Measurements from ENCODE around the gene CFAP57. TPM values are rescaled to one million over a fixed set of nuclear protein-coding genes. Genes with fewer than 3 reads are reported as not detected.
A peak's percentile ranks its signal among the peaks of the same experiment; 100 is the strongest.

Gene CFAP57
- total RNA-seq, 4 donors from 2014 or later, result not detected

GRCh38 chr1:43225168-43225567 is 53.0 kb downstream of the CFAP57 start:
- no peak overlapping the region for H3K4me3 ChIP-seq
- DNase-seq, result no peak
- no peak overlapping the region for H3K27ac ChIP-seq
- in situ Hi-C loops (cut with MboI; ENCODE audit: low pct_ligation_motif_present in 1 of 4, low pct_unique_long_range_greater_than_20kb in 1 of 4, low sequenced_read_pairs in 3 of 4) (loop anchor here in 3 of 4 donors (5.0 to 10.0 kb wide), 3 partner anchors 187 to 192 kb away; no protein-coding TSS in a partner anchor), intact Hi-C loops (cut with DNase I; ENCODE audit: low total_unique reads) (no loop called here)
- no peaks in the 10 kb centered on the region for H3K9me3 ChIP-seq
- H3K36me3 ChIP-seq, result no peaks in the 10 kb centered on the region
- no peaks in the 10 kb centered on the region for H3K27me3 ChIP-seq
- peaks cover 0 to 6% (median 0%) of the 10 kb centered on the region in 4 donors for H3K4me1 ChIP-seq
- 48% methylated on average over 3 of the region's 3 CpGs; no CpG with 5 or more reads in 1 of the 2 donors for WGBS, 2 donors (ENCODE audit: low coverage in 1 of 2)
- TF ChIP-seq CTCF (IDR thresholded peaks at IDR 0.05) (no peak), POLR2A (IDR thresholded peaks at IDR 0.05) (no peak), POLR2AphosphoS5 (IDR thresholded peaks at IDR 0.05) (no peak), EP300 (IDR thresholded peaks at IDR 0.05; ENCODE audit: low read depth) (no peak)

- no peak overlapping the region for H3K4me3 ChIP-seq
- WGBS, 2 donors (ENCODE audit: low coverage in 1 of 2), result 14 to 46% methylated on average over 3 to 10 of the region's 10 CpGs
Measured at GRCh38 chr1:43227143-43227764, 55.1 kb downstream of the CFAP57 start.

GRCh38 chr1:43229826-43230780 is 58.0 kb downstream of the CFAP57 start:
- Histone ChIP-seq H3K36me3 (no peaks in the 10 kb centered on the region), H3K27me3 (no peaks in the 10 kb centered on the region), H3K4me1 (peaks cover 0 to 11% (median 0%) of the 10 kb centered on the region in 4 donors), H3K9me3 (no peaks in the 10 kb centered on the region), H3K4me3 (no peak overlapping the region), H3K27ac (peak overlapping the region in 3 of 4 donors; percentile 34 to 48 (median 36))
- intact Hi-C loops (cut with DNase I; ENCODE audit: low total_unique reads), result no loop called here
- in situ Hi-C loops (cut with MboI; ENCODE audit: low pct_ligation_motif_present in 1 of 4, low pct_unique_long_range_greater_than_20kb in 1 of 4, low sequenced_read_pairs in 3 of 4), result loop anchor here (5.0 to 10.0 kb wide), 3 partner anchors 182 to 187 kb away; no protein-coding TSS in a partner anchor
- no peak for DNase-seq
- 83 to 100% methylated on average over 1 to 6 of the region's 6 CpGs for WGBS, 2 donors (ENCODE audit: low coverage in 1 of 2)
- no peak for TF ChIP-seq CTCF (IDR thresholded peaks at IDR 0.05)
- no peak for TF ChIP-seq POLR2AphosphoS5 (IDR thresholded peaks at IDR 0.05)
- no peak for TF ChIP-seq POLR2A (IDR thresholded peaks at IDR 0.05)
- no peak for TF ChIP-seq EP300 (IDR thresholded peaks at IDR 0.05; ENCODE audit: low read depth)

More at GRCh38 chr1:43227143-43227764, 55.1 kb downstream of the CFAP57 start:
- intact Hi-C loops (cut with DNase I; ENCODE audit: low total_unique reads), result no loop called here
- H3K4me1 ChIP-seq, result peaks cover 0 to 6% (median 0%) of the 10 kb centered on the region in 4 donors
- no peaks in the 10 kb centered on the region for H3K36me3 ChIP-seq
- H3K9me3 ChIP-seq, result no peaks in the 10 kb centered on the region
- TF ChIP-seq POLR2A (IDR thresholded peaks at IDR 0.05) (no peak), CTCF (IDR thresholded peaks at IDR 0.05) (peak; percentile 92 to 96 (median 95)), EP300 (IDR thresholded peaks at IDR 0.05; ENCODE audit: low read depth) (no peak), POLR2AphosphoS5 (IDR thresholded peaks at IDR 0.05) (no peak)
- H3K27me3 ChIP-seq, result no peaks in the 10 kb centered on the region
- no peak overlapping the region for H3K27ac ChIP-seq
- in situ Hi-C loops (cut with MboI; ENCODE audit: low pct_ligation_motif_present in 1 of 4, low pct_unique_long_range_greater_than_20kb in 1 of 4, low sequenced_read_pairs in 3 of 4), result loop anchor here in 3 of 4 donors (5.0 to 10.0 kb wide), 3 partner anchors 185 to 190 kb away; no protein-coding TSS in a partner anchor
- peak; percentile 89 for DNase-seq

- Histone ChIP-seq H3K36me3 (no peaks in the 10 kb centered on the region), H3K9me3 (no peaks in the 10 kb centered on the region), H3K27me3 (no peaks in the 10 kb centered on the region), H3K4me1 (peaks cover 0 to 21% (median 7%) of the 10 kb centered on the region in 4 donors), H3K4me3 (no peak overlapping the region), H3K27ac (no peak overlapping the region)
- no peak for TF ChIP-seq POLR2A (IDR thresholded peaks at IDR 0.05)
- no peak for TF ChIP-seq EP300 (IDR thresholded peaks at IDR 0.05; ENCODE audit: low read depth)
- TF ChIP-seq POLR2AphosphoS5 (IDR thresholded peaks at IDR 0.05), result no peak
- TF ChIP-seq CTCF (IDR thresholded peaks at IDR 0.05), result no peak
- intact Hi-C loops (cut with DNase I; ENCODE audit: low total_unique reads) (no loop called here), in situ Hi-C loops (cut with MboI; ENCODE audit: low pct_ligation_motif_present in 1 of 4, low pct_unique_long_range_greater_than_20kb in 1 of 4, low sequenced_read_pairs in 3 of 4) (loop anchor here in 1 of 4 donors (10.0 kb wide), 1 partner anchor 183 kb away; no protein-coding TSS in a partner anchor)
- DNase-seq, result no peak
- 52 to 61% methylated on average over 3 to 4 of the region's 4 CpGs for WGBS, 2 donors (ENCODE audit: low coverage in 1 of 2)
Measured at GRCh38 chr1:43232074-43232473, 59.9 kb downstream of the CFAP57 start.

Measured in transverse colon (tissue), 4 donors.